Fibroblast of the aortic adventitia (primary cell): ENCODE measurements around the gene DNAJB11. TPM values are rescaled to one million over a fixed set of nuclear protein-coding genes. Genes with fewer than 3 reads are reported as not detected.
"Not testable (repeated sequence)": the region's sequence is repeated elsewhere in the genome, so short reads cannot be mapped to it uniquely, and the experiment has no call there.

Source experiments
- DNase-seq: peaks from one replicate; pipeline ENCODE4 v3.0.0-alpha.2; 2010; ENCODE audit warnings: low read depth
- H3K4me3 ChIP-seq: 2 replicates; pipeline ENCODE4 v1.5.1; 2011; ENCODE audit warnings: low read depth, mild to moderate bottlenecking, control low read depth, low read length, moderate library complexity
- total RNA-seq: library from RNA; depleted of rRNA; stranded (reverse); fragments of >200 nt; gene quantifications from 2 replicates; pipeline ENCODE4 v1.2.3, GENCODE V29; 2012; ENCODE audit warnings: low replicate concordance
- TF ChIP-seq, protein P1 (sequence below): IDR thresholded peaks from 2 replicates; pipeline ENCODE4 v1.5.1; 2011; ENCODE audit warnings: mild to moderate bottlenecking, low read length, control low read depth, inconsistent platforms; ENCODE audit not compliant: insufficient read depth

Gene DNAJB11
- total RNA-seq, 1 donor = 44.0 TPM

DNA sequence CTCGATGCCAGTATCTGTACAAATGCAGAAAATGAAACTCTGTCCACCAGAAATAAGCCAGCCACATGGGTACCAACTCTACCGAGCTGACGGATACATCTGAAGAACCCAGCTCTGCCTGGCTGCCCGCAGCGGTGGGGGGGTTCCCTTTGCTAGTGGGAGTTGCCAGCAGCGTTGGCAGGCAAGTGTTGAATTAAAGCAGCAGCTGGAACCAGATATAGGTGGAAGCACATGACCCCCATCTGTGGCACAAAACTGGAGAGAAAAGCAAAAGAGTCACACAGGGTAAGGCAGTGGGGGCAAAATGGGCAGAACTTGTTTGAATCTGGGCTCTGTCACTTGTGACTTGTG lies 44.3 kb upstream of the DNAJB11 start:
- no peak for DNase-seq
- TF ChIP-seq, protein P1, sequence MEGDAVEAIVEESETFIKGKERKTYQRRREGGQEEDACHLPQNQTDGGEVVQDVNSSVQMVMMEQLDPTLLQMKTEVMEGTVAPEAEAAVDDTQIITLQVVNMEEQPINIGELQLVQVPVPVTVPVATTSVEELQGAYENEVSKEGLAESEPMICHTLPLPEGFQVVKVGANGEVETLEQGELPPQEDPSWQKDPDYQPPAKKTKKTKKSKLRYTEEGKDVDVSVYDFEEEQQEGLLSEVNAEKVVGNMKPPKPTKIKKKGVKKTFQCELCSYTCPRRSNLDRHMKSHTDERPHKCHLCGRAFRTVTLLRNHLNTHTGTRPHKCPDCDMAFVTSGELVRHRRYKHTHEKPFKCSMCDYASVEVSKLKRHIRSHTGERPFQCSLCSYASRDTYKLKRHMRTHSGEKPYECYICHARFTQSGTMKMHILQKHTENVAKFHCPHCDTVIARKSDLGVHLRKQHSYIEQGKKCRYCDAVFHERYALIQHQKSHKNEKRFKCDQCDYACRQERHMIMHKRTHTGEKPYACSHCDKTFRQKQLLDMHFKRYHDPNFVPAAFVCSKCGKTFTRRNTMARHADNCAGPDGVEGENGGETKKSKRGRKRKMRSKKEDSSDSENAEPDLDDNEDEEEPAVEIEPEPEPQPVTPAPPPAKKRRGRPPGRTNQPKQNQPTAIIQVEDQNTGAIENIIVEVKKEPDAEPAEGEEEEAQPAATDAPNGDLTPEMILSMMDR = no peak
- H3K4me3 ChIP-seq = no peak overlapping the region

DNA sequence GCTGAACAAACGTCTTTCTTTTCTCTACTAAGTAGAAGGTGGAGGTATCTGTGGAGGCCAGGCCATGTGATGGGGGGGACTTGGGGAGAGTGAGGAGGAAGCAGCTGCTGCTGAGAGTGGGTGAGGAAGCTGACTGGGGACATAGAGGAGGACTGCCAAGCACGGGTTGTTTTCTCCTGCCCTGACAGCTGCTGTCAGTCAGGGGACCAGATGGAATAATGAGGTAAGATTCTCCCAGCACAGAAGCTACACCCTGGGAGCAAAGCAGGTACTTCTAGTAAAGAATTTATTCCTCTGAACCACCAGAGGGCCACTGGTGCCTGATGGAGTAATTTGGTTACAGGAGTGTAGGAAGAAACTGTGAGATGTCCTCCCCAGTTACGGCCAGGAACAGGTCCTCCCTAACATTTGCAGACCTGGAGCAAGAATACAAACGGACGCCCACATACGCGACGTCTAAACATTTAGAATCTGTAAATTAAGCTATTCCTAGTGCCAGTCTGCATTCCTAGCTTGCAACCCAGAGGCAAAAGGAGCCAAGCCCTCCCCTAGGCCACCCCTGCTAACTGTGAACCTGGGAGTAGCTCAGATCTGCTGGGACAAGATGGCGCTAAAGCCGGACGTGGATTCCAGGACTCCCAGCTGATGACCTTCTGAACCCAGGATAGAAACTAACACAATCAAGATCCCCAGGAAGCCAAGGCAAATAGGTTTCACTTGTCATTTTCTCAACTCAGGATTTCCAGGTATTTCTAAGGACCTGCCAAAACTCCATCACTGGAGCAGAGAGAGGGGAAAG lies 41.1 kb upstream of the DNAJB11 start:
- TF ChIP-seq, protein P1 = no peak
- no peak overlapping the region for H3K4me3 ChIP-seq
- no peak for DNase-seq

DNA sequence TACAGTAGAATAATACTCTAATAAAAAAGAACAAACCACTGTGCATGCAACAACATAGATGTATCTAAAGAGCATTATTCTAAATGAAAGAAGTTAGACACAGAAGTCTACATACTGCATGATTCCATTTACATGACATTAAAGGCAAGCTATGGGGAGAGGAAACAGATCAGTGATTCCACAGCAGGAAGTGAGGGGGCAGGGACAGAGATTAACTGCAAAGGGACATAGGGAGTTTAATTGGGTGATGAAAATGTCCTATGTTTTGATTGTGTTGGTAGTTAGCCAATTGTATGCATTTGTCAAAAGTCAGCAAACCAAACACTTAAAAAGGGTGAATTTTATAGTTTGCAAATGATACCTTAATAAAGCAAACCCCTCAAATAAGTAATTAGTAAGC lies 40.1 kb upstream of the DNAJB11 start:
- H3K4me3 ChIP-seq = no peak overlapping the region
- no peak for DNase-seq
- TF ChIP-seq, protein P1 = no peak

DNA sequence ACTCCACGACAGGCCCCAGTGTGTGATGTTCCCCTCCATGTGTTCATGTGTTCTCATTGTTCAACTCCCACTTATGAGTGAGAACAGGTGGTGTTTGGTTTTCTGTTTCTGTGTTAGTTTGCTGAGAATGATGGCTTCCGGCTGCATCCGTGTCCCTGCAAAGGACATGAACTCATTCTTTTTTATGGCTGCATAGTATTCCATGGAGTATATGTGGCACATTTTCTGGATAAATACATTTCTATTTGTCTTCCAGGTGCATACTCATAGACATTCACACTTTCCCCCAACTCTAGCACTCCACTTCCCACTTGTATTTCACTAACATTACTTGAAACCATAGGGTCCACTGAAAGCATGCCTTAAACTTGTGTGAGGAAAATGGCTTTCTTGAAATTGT lies 38.8 kb upstream of the DNAJB11 start:
- not testable (repeated sequence) for DNase-seq, H3K4me3 ChIP-seq

GRCh38 chr3:186532598-186533072 lies 37.9 kb upstream of the DNAJB11 start:
- no peak for DNase-seq
- TF ChIP-seq, protein P1 = no peak
- no peak overlapping the region for H3K4me3 ChIP-seq

GRCh38 chr3:186534113-186534669 lies 36.3 kb upstream of the DNAJB11 start:
- H3K4me3 ChIP-seq = no peak overlapping the region
- TF ChIP-seq, protein P1 = no peak
- no peak for DNase-seq

DNA sequence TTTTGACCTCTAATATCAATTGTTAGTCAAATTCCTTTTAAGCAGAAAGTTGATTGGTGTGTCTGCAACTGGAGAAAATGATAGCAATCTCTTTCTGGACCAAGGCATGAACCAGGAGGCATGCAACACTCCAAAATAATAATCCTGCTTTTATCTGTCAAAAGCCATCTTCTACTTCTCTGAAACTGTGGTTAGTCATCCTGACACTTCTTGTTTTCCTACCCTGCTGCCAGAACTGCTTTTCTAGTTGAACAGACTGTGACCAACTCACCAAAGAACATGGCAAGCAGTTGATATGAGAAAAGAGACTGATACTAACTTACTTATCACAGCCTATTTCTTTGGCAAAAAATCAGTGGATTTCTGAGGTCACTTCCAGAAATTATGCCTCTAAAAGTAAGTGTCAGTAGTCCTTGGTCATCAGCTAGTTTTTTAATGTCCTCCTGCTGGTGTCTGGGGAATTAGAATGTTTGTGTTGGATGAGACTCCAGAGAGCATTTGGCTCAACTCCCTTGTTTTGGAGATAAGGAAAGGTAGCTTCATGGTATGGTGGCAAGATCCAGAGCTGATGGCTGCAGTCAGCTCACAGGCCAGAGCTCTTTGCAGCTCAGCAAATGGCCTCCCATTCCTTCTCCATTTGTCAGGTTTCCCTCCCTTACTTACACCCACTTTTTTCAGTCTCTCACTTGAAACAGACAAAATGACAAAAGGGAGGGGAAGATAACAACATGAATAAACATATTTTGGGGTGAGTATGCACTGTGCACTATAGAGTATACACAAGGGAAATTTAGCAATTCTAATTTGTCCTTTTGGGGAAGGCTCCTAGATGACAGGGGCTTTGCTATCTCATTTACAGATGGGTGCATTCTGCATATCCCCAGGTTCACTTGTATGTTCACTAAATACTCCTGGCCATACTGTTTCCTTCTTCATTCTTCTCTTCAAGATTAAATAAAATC lies 33.4 kb upstream of the DNAJB11 start:
- DNase-seq = peak; percentile 46
- TF ChIP-seq, protein P1 = no peak
- H3K4me3 ChIP-seq = no peak overlapping the region
